HG03439 (cell line): ENCODE data around the gene PTK6.
"Not testable (repeated sequence)": the region's sequence is repeated elsewhere in the genome, so short reads cannot be mapped to it uniquely, and the experiment has no call there.

Experiments
- ATAC-seq: cut with Tn5 transposase; IDR thresholded peaks from one replicate; pipeline ENCODE4 v1.9.1; 2021; ENCODE audit warnings: mild to moderate bottlenecking, moderate library complexity; ENCODE audit not compliant: unreplicated experiment

The PTK6 gene

DNA sequence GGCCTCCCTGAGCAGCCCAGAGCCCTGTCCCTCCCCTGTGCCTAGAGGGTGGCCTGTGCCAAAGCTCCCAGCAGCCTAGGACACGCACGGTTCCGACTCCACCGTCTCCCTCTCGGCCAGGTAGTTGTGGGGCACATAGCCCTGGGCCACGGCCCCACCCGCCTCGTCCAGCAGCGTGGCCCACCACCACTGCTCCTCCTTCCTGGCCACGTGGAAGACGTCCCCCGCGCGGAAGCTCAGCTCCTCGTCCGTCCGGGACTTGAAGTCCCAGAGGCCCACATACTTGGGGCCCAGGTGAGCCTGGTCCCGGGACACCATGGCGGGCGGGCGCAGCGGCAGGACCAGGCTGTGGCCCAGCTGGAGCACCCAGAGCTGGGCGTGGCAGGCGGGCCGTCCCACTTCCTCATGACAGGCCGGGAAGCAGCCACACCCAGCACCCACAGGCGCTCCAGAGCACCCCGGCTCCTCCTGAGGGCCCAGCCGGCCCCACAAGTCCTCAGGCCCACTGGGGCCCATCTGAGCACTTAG, at the start of gene PTK6:
Gene PTK6, minus strand, starts transcription at position 380 of the 528 bp plus-strand sequence. Its CDS starts 62 bp downstream, at position 318.
- ATAC-seq, result no peak

DNA sequence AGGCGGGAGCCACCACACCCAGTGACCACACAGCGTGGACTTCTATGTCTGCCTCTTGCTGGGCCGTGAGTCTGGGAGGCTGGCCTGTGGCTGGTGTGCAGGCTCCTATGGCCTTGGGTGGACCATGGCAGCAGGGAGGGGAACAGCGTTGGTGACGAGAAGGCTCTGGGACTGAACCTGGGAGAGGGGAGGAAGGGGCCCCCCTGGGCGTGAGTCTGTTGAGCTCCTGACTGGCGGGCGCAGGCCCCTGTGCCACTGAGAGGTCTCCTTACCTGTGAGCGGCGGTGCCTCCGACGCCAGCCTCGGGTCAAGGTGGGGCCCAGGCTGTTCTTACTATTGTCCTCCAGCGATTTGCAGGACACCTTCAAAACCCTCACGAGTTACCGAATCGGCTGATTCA, 49.6 kb upstream of the PTK6 start:
- ATAC-seq, result no peak

DNA sequence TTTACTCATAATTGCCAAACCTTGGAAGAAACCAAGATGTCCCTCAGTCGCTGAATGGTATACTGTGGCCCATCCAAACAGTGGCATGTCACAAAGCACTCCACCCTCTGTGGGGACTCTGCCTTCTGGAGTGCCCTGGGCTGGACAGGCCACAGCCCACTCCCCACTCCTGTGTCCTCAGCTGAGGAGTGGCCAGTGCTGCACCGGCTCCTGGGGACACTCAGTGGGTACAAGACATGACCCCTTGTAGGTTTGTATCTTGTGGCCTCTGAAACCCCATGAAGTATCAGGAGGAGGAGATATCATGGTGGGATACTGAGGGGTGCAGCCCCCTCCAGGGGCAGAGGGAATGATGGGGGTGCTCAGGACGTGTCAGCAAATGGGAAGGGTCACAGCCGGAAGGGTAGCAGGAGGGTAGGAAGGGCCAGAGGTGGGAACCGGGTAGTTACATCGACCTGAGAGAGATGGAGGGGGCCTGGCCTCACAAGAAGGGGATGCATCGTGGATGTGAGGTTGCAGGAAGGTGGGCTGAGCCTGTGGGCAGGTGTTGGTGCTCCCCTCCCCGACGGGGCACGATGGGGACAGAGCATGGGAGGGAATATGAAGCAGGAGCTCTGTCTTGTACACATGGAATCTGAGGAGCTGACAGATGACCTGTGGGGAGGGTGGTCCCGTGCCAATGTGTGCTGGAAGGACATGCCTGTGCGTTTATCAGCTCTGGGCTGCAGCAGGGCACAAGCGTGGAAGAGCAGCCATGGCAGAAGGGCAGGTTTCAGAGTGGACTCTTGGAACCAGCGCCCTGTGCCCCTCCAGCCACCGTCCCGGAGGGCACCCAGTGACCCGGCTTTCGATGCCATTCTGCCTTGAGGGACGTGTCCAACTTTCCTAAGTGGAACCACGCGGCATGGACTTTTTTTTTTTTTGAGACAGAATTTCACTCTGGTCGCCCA, 48.7 kb upstream of the PTK6 start:
- ATAC-seq, result no peak

DNA sequence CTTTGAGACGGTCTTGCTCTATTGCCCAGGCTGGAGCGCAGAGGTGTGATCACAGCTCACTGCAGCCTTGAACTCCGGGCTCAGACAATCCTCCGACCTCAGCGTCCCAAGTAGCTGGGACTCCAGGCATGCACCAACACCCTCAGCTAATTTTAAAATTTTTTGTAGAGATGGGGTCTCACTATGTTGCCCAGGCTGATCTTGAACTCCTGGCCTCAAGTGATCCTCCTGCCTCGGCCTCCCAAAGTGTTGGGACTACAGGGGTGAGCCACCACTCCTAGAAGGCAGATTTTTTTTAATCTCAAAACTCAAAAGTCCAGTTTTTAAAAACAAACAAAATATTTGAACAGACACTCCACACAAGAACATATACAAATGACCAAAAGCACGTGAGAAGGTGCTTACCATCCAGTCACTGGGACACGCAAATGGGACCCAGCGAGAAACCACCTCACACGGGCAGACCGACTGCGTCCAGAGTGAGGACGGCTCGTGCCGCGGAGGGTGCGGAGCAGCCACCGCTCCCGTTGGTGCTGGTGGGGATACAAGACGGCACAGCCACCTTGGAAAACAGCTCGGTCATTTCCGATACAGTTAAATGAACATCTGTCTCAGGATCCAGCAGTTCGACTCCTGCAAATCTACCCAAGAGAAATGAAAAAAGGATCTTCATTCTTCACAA, 45.3 kb upstream of the PTK6 start:
- no peak for ATAC-seq

DNA sequence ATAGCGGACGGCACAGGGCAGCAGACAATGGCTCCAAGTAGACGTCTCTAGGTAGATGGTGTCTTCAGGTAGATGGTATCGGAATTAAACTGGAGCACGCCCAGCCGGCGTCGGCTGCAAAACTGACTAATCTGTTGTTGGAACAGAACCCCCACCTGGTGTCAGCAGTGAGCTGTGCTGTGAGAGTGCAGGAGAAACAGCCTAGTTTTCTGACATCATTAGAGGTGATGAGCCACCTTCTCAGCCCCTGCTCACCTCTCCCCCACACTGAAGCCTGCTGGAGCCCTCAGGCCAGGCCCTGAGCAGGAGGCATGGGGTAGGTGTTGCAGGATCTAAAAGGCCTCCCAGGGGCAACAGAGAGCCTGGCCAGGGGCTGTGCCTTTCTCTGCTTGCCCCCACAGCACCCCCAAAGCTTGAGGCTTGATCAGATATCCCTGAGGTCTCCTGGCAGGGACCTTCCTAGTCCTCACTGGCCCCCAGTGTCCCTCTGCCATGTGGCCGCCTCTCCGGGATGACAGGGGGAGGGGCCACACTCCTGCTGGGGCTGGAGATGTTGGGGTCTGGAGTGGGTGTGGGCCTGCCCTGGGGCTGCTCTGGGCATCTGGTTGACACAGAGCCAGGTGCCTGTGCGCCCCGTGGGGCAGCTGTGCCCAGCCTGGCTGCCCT, 43.8 kb upstream of the PTK6 start:
- ATAC-seq, result no peak

DNA sequence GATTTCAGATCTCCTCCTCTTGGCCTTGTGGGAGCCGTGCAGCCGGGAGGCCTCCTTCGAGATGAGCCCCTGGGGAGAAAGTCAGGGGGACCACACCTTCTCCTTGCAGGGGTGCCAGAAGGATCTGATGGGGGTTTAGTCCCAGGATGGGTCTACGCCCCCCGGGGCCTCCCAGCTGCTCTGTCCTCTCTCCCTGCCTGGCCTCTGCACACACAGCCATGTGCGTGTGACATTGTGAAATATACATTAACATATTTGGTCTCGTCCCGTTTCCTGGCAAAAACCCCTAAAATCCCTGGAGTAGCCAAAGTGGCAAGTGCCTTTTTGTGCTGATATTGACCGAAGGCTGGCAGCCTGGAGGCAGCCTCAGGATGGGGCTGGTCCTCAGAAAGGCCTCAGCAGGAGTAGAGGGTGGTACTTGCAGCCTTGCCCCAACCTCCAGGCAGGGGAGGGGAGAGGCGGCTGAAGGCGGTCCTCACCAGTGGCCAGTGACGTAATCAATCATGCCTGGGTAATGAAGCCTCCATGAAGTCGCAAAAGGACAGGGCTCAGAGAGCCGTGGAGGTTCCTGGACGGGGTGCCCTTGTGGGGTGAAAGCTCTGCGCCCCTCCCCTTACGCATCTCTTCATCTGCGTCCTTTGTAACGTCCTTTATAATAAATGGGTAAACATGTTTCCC, 42.0 kb upstream of the PTK6 start:
- no peak for ATAC-seq

DNA sequence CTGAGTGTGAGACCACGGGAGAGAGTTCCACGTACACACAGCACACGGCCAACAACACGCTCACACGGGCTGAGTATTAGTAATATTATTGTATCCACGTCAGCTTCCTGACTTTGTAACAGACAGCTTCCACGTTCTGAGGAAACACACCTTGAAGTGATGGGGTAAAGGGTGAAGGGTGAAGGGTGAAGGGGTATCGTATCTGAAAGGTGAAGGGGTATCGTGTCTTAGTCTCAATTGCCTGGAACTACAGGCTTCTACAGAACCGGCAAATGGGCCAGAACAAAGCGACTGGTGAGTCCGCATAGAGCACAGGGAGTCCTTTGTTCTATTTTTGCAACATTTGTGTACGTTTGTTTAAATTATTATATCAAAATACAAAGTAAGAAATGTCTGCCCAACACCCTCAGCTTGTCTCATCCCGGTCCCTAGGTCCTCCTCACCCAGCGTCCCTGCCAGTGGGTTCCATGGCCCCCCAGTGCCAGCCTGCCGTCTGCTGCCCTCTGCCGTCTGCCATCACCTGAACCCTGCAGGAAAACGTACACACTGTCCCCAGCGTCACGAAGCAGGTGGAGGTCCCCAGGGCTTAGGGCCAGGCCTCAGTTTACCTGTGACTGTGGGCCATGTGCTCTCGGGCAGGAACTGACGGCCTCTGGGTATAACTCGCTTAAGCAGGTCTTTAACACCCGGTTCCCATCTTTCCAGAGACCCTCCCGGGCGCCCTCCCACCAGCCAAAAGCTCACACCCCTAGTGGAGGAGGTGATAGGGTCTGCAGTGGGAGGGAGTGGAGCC, 41.2 kb upstream of the PTK6 start:
- ATAC-seq, result no peak

DNA sequence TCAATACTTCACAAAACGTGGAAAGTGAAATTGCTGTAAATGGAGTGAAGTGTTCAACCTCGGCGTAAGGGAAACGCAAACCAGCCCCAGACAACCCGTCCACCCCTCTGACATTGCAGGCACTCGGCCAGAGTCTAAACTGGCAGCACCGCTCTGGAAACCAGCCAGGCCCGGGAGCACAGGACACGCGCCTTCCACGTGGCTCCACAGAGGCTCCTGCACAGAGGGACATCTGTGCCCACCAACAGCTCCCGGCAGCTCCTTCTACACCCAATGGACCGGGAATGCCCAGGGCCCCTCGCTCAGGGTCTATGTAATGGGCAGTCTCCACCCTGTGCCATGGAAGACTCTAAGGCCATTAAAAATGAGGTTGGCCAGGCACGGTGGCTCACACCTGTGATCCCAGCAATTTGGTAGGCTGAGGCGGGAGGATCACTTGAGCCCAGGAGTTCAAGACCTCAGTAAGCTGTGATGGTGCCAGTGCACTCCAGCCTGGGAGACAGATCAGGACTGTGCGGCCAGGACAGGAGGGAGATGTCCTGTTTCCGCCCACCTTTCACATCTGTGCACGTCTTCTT, 40.2 kb upstream of the PTK6 start:
- no peak for ATAC-seq

DNA sequence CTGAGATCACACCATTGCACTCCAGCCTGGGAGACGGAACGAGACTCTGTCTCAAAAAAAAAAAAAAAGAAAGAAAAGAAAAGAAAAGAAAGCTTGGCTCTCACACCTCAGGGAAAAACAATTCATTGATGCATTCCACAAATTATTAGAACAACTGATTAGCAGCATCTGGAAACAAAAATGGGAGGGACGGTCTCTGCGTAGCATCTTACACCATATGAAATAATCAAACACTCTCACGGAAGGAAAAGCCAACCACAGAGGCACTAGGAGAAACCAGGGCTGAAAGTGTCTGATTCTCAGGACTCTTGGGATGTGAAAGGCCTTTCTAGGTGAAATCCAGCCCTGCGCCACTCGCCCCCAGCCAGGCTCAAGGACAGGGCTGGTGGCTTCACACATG, 39.1 kb upstream of the PTK6 start:
- ATAC-seq, result no peak

DNA sequence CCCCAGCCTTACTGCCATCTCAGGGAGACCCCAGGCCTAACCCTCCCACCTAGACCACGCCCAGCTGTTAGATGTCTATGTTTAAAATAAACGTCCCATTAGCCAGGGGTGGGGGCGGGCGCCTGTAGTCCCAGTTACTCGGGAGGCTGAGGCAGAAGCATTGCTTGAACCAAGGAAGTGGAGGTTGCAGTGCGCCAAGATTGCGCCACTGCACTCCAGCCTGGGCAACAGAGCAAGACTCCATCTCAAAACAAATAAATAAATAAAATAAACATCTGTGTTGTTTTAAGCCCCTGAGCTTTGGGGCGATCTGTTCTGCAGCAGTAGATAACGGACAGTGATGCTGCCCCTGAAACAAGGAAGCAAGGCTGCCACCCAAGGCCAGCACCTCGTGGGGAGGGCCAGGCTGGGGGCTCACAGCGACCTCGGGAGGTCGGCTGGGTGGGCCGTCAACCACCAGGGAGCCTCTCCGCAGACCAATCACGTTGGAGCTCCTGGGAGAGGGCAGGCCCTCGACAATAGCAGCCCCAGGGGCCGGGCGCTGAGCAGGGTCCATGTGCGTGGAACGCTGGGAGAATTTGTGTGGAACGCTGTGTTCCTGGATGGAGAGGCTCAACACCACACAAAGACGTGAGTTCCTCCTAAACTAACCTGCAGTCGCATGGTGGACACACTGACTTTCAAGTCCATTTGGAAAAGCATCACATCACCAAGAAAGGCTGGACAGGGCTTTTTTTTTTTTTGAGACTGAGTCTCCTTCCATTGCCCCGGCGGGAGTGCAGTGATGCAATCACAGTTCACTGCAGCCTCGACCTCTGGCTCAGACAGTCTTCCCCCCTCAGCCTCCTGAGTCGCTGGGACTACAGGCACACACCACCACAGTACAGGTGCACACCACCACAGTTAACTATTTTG, 37.9 kb upstream of the PTK6 start:
- no peak for ATAC-seq

DNA sequence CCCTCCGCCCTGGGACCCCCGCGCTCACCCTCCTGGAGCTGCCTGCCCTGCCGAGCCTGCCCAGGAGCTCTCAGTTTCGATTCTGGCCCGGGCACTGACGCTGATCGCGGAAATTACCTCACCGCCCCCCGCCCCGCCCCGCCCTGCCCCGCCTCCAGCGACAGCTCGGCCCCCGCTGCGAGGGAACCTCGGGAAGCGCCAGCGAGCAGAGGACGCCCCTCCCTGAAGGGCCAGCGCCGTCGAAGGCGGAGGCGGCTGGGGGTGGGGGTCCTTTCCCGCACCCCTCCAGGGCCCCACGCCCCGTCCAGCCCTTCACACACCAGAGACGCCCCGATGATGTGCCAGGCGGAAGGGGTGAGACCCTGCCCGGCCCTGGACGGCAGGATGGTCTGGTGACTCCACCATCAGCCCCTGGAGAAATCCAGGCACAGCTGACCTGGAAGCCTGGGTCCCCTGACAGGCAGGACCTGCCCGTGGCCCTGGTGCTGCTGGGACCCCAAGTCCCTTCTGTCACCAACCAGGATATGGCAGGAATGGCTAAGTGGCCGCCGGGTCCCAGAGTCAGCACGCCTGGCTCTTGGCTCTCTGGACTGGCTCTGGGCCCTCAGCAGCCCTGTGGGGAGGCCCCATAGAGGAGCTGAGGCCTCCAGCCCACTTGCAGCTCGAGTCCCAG, 37.1 kb upstream of the PTK6 start, which contains the start of gene HELZ2:
Gene HELZ2, minus strand, starts transcription at position 84 of the 673 bp plus-strand sequence. CDS start 1,854 bp downstream, outside the sequence.
- peak; percentile 49 for ATAC-seq

DNA sequence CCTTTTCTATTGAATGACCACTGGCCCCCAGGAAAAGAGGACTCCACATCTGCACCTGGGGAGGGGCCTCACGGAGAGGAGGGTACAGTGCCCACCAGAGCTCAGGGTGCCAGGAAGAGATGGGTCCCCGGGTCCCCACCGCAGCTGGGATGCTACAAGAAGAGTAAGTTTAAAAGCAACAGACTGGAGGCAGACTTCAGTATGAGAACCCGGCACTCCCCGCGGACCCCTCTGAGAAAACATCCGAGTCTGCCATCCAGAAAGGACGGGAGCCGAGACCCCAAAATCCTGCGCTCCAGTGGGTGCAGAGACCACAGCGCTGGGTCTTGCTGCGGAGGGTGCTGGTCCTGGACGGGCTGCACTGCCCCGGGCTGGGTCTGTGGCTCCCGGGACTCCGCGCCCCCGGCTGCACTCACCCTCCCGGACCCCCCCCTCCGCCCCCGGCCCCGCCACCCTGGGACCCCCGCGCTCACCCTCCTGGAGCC, 36.5 kb upstream of the PTK6 start:
- ATAC-seq, result no peak

DNA sequence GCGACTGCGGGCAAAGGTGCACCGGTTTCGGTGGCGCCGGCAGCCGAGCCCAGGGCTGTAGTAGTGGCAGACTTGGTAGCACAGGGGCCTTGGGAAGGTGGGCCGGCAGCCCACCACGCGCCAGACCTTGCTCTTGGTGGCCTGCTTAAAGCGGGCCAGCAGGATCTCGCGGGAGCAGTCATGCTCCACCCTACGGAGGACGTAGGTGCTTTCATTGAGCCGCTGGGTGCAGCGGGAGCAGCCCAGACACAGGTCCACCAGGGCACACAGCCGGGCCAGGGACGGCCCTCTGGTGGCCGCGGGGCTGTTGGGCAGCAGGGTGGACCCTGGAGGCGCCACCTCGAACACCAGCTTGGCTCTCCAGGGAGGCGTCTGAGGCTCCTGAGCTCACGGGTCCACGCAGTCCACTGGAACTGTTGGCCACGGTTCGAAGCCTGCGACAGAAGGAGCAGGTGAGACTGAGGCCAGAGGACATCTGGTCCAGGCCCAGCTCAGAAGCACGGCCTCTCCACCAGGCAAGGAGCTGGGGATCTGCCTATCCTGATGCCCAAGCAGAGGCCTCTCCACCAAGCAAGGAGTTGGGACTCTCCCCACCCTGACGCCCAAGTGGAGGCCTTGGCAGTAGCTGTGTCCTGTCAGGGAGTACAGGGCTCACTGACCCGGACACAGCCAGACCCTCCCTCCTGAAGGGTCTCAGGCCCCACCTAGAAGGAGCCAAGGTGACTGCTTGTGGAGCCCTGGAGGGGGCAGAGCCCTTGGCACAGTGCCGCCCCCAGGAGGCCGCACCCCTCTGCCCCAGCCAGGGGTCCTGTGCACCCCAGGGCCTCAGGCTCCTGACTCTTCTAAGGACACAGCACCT, 35.8 kb upstream of the PTK6 start:
- no peak for ATAC-seq

DNA sequence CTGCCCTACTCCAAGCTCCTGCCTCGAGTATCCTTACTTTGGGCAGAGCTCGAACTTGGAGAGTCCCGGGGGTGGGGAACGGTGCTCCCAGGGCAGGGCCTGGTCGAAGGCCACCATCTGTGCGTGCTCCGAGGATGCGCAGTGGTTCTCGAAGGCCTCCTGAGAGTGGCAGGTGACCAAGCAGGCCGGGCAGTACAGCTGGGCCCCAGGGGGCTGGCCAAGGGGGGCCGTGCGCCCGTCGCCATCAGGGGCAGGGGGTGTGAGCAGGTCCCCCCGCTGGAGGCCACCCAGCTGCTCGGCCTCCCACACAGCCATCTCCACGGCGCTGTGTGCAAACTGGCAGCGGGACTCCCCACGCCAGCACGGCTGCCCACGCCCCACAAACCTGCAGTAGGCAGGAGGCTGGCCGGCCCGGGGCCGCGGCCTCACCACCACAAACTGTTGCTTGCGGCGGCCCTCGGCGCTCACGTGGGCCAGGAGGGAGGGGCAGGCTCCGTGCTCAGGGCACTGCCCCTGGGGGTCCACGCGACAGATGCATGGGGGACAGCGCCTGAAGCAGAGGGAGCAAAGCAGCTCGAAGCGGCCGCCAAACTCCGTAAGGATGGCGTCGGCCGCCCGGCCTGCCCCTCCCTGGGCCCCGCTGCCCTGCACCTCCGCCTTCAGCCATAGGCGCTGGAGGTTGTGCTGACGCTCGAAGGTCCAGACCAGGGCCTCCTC, 35.1 kb upstream of the PTK6 start:
- no peak for ATAC-seq

DNA sequence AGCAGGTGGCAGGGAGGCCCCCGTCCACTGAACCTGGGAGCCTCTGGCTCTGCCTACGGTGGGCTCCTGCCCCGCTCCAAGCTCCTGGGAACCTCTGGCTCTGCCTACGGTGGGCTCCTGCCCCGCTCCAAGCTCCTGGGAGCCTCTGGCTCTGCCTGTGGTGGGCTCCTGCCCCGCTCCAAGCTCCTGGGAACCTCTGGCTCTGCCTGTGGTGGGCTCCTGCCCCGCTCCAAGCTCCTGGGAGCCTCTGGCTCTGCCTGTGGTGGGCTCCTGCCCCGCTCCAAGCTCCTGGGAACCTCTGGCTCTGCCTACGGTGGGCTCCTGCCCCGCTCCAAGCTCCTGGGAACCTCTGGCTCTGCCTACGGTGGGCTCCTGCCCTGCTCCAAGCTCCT, 33.9 kb upstream of the PTK6 start:
- ATAC-seq, result not testable (repeated sequence)
